DND-41 (cell line): Measurements from ENCODE around the gene KRI1.

Experiments used
- ATAC-seq: fragments of 200-7000 bp; cut with Tn5 transposase; 3 replicates; pipeline ENCODE4 v1.9.1; 2021; ENCODE audit warnings: low read depth; ENCODE audit not compliant: insufficient read depth
- DNase-seq: peaks from one replicate; pipeline ENCODE4 v3.0.0-alpha.2; 2020
- H2AFZ ChIP-seq: 2 replicates; pipeline ENCODE4 v1.6.0; 2012; ENCODE audit warnings: low read depth, low read length
- H3K27ac ChIP-seq: 2 replicates; pipeline ENCODE4 v1.5.1; 2012; ENCODE audit warnings: low read length, inconsistent platforms
- H3K27me3 ChIP-seq: fragments of 200-600 bp; sonication (generic); 2 replicates; pipeline ENCODE4 v1.6.0; 2012; ENCODE audit warnings: low read length, mild to moderate bottlenecking, inconsistent platforms; ENCODE audit not compliant: insufficient read depth, poor library complexity
- H3K36me3 ChIP-seq: 2 replicates; pipeline ENCODE4 v1.5.1; 2012; ENCODE audit warnings: low read length, inconsistent platforms; ENCODE audit not compliant: insufficient read depth
- H3K4me1 ChIP-seq: 2 replicates; pipeline ENCODE4 v1.5.1; 2012; ENCODE audit warnings: mild to moderate bottlenecking, low read length; ENCODE audit not compliant: insufficient read depth
- H3K4me2 ChIP-seq: 2 replicates; pipeline ENCODE4 v1.6.0; 2012; ENCODE audit warnings: mild to moderate bottlenecking, moderate library complexity, low read length, inconsistent platforms; ENCODE audit not compliant: insufficient read depth
- H3K4me3 ChIP-seq, 2 experiments: fragments of 200-600 bp in 1 of 2; shearing (Covaris generic) in 1 of 2; 2 replicates each; pipeline ENCODE4 v1.5.1; 2012 to 2016; ENCODE audit warnings: inconsistent platforms in 2 of 2, low read length in 2 of 2, mild to moderate bottlenecking in 2 of 2, low read depth in 1 of 2, moderate library complexity in 1 of 2
- H3K79me2 ChIP-seq: 2 replicates; pipeline ENCODE4 v1.6.0; 2012; ENCODE audit warnings: low read length, inconsistent platforms; ENCODE audit not compliant: insufficient read depth
- H3K9ac ChIP-seq: 2 replicates; pipeline ENCODE4 v1.6.0; 2012; ENCODE audit warnings: low read depth, mild to moderate bottlenecking, inconsistent platforms, low read length, moderate library complexity
- H3K9me3 ChIP-seq: 2 replicates; pipeline ENCODE4 v1.5.1; 2012; ENCODE audit warnings: low read length, moderate library complexity, mild to moderate bottlenecking, inconsistent platforms; ENCODE audit not compliant: insufficient read depth, severe bottlenecking
- H4K20me1 ChIP-seq: 2 replicates; pipeline ENCODE4 v1.6.0; 2012; ENCODE audit warnings: low read length; ENCODE audit not compliant: insufficient read depth
- EZH2 ChIP-seq: IDR thresholded peaks from 3 replicates; pipeline ENCODE4 v1.6.1; 2012; ENCODE audit warnings: borderline replicate concordance, low read depth, mild to moderate bottlenecking, moderate library complexity, low read length, inconsistent platforms; ENCODE audit not compliant: severe bottlenecking
- TF ChIP-seq, protein P1 (sequence below): IDR thresholded peaks from 2 replicates; pipeline ENCODE4 v1.5.1; 2012; ENCODE audit warnings: borderline replicate concordance, low read length, moderate library complexity, mild to moderate bottlenecking; ENCODE audit not compliant: poor library complexity, severe bottlenecking; ENCODE audit errors: extremely low read depth

The KRI1 gene

GRCh38 chr19:10517361-10517759, 48.5 kb downstream of the KRI1 start, which contains the start of gene S1PR5:
Gene S1PR5, minus strand, starts transcription at chr19:10517447. Its CDS starts 2,436 bp downstream, at chr19:10515011.
- no peaks in the 10 kb centered on the region for H3K9me3 ChIP-seq
- H3K4me3 ChIP-seq: no peak within 1 kb of the TSS
- no peaks in the 10 kb centered on the region for H4K20me1 ChIP-seq
- no peaks in the 10 kb centered on the region for H3K79me2 ChIP-seq
- H3K9ac ChIP-seq: no peak within 1 kb of the TSS; the same call in 1 of the 2 replicates
- H3K27me3 ChIP-seq: no peaks in the 10 kb centered on the region
- no peak for DNase-seq
- H2AFZ ChIP-seq: 0 out of 2 replicates have a peak within 1 kb of the TSS, but pooled peaks have one; percentile 10
- H3K4me2 ChIP-seq: no peak within 1 kb of the TSS
- no peak for ATAC-seq
- no peaks in the 10 kb centered on the region for H3K4me1 ChIP-seq
- no peak within 1 kb of the TSS for H3K27ac ChIP-seq
- TF ChIP-seq EZH2: no peak
- TF ChIP-seq, protein P1, sequence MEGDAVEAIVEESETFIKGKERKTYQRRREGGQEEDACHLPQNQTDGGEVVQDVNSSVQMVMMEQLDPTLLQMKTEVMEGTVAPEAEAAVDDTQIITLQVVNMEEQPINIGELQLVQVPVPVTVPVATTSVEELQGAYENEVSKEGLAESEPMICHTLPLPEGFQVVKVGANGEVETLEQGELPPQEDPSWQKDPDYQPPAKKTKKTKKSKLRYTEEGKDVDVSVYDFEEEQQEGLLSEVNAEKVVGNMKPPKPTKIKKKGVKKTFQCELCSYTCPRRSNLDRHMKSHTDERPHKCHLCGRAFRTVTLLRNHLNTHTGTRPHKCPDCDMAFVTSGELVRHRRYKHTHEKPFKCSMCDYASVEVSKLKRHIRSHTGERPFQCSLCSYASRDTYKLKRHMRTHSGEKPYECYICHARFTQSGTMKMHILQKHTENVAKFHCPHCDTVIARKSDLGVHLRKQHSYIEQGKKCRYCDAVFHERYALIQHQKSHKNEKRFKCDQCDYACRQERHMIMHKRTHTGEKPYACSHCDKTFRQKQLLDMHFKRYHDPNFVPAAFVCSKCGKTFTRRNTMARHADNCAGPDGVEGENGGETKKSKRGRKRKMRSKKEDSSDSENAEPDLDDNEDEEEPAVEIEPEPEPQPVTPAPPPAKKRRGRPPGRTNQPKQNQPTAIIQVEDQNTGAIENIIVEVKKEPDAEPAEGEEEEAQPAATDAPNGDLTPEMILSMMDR: no peak
- H3K36me3 ChIP-seq: no peaks in the 10 kb centered on the region

- ATAC-seq (peak; percentile 50; the same call in 1 of the 3 replicates), DNase-seq (no peak)
- H3K9ac ChIP-seq: no peak overlapping the region; the same call in 1 of the 2 replicates
Measured at GRCh38 chr19:10516671-10517286, 49.0 kb downstream of the KRI1 start.

DNA sequence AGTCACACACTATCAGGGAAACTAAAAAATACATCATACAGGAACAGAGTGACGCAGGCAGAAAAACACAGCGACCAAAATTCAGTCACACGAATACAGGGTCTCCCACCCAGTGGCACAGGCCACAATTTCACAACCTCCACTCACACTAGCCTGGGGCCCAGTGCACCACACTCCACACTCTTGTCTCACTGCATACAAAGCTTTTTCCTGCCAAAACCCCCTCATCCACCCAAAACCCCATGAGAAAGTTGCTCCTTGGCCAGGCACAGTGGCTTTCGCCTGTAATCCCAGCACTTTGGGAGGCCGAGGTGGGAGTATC, 49.8 kb downstream of the KRI1 start:
- Histone ChIP-seq H3K27me3 (no peaks in the 10 kb centered on the region), H3K4me2 (no peak overlapping the region), H4K20me1 (no peaks in the 10 kb centered on the region), H3K36me3 (no peaks in the 10 kb centered on the region), H2AFZ (no peak overlapping the region), H3K9ac (no peak overlapping the region), H3K4me3 (no peak overlapping the region), H3K27ac (no peak overlapping the region), H3K9me3 (no peaks in the 10 kb centered on the region), H3K79me2 (no peaks in the 10 kb centered on the region), H3K4me1 (no peaks in the 10 kb centered on the region)
- TF ChIP-seq EZH2: no peak
- TF ChIP-seq, protein P1: no peak
- DNase-seq (no peak), ATAC-seq (no peak)

More at GRCh38 chr19:10516671-10517286, 49.0 kb downstream of the KRI1 start:
- no peak for TF ChIP-seq EZH2
- TF ChIP-seq, protein P1: no peak
- no peak overlapping the region for H3K27ac ChIP-seq
- H3K79me2 ChIP-seq: no peaks in the 10 kb centered on the region
- no peaks in the 10 kb centered on the region for H3K36me3 ChIP-seq
- H3K9me3 ChIP-seq: no peaks in the 10 kb centered on the region
- no peak overlapping the region for H3K4me3 ChIP-seq
- no peak overlapping the region for H3K4me2 ChIP-seq
- H2AFZ ChIP-seq: 0 out of 2 replicates have a peak overlapping the region, but pooled peaks have one; percentile 10
- no peaks in the 10 kb centered on the region for H4K20me1 ChIP-seq
- H3K4me1 ChIP-seq: no peaks in the 10 kb centered on the region
- H3K27me3 ChIP-seq: no peaks in the 10 kb centered on the region
